Progenitor cell of endocrine pancreas (in vitro differentiated cells): ENCODE results near the gene ERN1. TPM values are rescaled to one million over a fixed set of nuclear protein-coding genes. Genes with fewer than 3 reads are reported as not detected.

Experiments
- DNase-seq: peaks from one replicate; pipeline ENCODE4 v3.0.0; 2021; ENCODE audit warnings: low spot score; ENCODE audit not compliant: unreplicated experiment
- H3K27ac Mint-ChIP-seq: 2 replicates; pipeline ENCODE4 v1.8.0; 2021; ENCODE audit warnings: mild to moderate bottlenecking, moderate library complexity, mixed read lengths
- H3K27me3 Mint-ChIP-seq: 2 replicates; pipeline ENCODE4 v1.8.0; 2021; ENCODE audit warnings: mixed read lengths
- H3K36me3 Mint-ChIP-seq: 2 replicates; pipeline ENCODE4 v1.8.0; 2022; ENCODE audit warnings: mixed read lengths; ENCODE audit not compliant: insufficient read depth
- H3K4me1 Mint-ChIP-seq: 2 replicates; pipeline ENCODE4 v1.8.0; 2021; ENCODE audit warnings: low read depth, mixed read lengths
- H3K4me3 Mint-ChIP-seq: 2 replicates; pipeline ENCODE4 v1.8.0; 2021; ENCODE audit warnings: low read depth, mild to moderate bottlenecking, moderate library complexity, mixed read lengths
- H3K9me3 Mint-ChIP-seq: 2 replicates; pipeline ENCODE4 v1.8.0; 2021; ENCODE audit warnings: low read depth, mixed read lengths
- CTCF ChIP-seq: fragments of 200-600 bp; sonication (generic); IDR thresholded peaks from one replicate; pipeline ENCODE4 v1.5.0; 2021; ENCODE audit warnings: antibody characterized with exemption, mild to moderate bottlenecking; ENCODE audit not compliant: unreplicated experiment
- total RNA-seq: library from RNA; stranded (reverse); gene quantifications from 2 replicates; pipeline ENCODE4 v1.2.1, GENCODE V29; 2021

Gene ERN1
- total RNA-seq, 1 donor from 2014 or later, result 43.1 TPM

DNA sequence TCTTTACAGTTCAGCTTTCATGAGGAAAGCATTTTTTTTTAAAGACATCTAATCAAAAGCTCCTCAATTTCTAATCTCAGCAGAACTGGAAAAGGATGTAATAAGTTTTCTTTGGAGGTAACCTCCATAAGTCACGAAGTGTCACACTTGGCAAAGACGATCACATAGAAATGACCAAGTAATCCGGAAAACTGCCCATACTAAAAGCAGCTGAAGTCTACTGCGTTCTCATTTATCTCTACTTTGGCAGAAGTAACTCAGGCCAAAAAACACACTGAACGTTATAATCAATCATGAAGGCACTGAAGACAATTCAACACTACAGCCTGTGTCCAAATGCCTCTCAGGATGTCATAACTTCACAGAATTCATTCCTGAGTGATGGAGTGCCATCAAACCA lies 39.8 kb downstream of the ERN1 start:
- Mint-ChIP-seq H3K36me3 (peaks cover 9% of the 10 kb centered on the region), H3K9me3 (no peaks in the 10 kb centered on the region), H3K27ac (peak overlapping the region; percentile 24), H3K27me3 (no peaks in the 10 kb centered on the region), H3K4me3 (no peak overlapping the region), H3K4me1 (peaks cover 28% of the 10 kb centered on the region)
- TF ChIP-seq CTCF, result no peak
- no peak for DNase-seq

DNA sequence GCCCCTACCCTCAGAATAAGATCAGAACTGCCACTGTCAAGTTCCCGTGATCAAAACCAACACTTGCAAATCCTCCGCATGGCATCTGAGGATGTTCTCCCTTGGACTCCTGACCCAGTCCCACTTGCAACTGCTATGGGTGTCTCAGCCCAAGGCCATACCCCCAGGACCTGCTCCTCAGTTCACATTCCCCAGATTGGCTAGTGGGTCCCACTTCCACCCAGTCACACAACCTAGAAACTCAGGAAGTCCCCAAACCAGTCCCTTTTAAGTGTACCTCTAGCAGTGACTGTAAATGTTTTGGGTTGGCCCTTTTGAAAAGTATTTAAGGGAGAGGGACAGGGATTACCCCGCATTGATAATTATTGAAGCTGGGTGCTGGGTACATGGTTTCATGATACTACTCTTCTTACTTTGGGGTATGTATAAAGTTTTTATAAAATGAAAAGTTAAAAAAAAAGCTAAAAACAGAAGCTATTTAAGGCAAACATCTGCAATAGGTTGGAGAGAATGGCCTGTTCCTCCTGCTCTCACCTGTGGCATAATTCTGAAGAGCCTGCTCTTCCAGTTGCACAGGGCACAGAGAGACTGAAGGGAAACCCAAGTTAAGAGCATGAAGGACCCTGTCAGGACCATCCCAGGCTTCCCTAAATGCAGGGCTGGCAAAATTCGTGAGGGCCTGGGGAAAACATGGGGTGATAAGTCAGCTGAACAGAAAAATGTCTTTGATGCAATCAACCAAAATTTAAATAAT lies 42.5 kb downstream of the ERN1 start:
- Mint-ChIP-seq H3K27me3 (no peaks in the 10 kb centered on the region), H3K4me3 (no peak overlapping the region), H3K27ac (no peak overlapping the region)

GRCh38 chr17:64085650-64086005 lies 44.3 kb downstream of the ERN1 start:
- H3K27me3 Mint-ChIP-seq, result no peaks in the 10 kb centered on the region
- H3K4me3 Mint-ChIP-seq, result no peak overlapping the region
- peaks cover 1% of the 10 kb centered on the region for H3K36me3 Mint-ChIP-seq
- H3K4me1 Mint-ChIP-seq, result peaks cover 21% of the 10 kb centered on the region
- no peaks in the 10 kb centered on the region for H3K9me3 Mint-ChIP-seq
- TF ChIP-seq CTCF, result no peak
- DNase-seq, result no peak
- no peak overlapping the region for H3K27ac Mint-ChIP-seq

More for the DNA sequence above, 42.5 kb downstream of the ERN1 start:
- H3K4me1 Mint-ChIP-seq, result peaks cover 21% of the 10 kb centered on the region
- H3K9me3 Mint-ChIP-seq, result no peaks in the 10 kb centered on the region
- DNase-seq, result no peak
- no peak for TF ChIP-seq CTCF
- peaks cover 4% of the 10 kb centered on the region for H3K36me3 Mint-ChIP-seq

DNA sequence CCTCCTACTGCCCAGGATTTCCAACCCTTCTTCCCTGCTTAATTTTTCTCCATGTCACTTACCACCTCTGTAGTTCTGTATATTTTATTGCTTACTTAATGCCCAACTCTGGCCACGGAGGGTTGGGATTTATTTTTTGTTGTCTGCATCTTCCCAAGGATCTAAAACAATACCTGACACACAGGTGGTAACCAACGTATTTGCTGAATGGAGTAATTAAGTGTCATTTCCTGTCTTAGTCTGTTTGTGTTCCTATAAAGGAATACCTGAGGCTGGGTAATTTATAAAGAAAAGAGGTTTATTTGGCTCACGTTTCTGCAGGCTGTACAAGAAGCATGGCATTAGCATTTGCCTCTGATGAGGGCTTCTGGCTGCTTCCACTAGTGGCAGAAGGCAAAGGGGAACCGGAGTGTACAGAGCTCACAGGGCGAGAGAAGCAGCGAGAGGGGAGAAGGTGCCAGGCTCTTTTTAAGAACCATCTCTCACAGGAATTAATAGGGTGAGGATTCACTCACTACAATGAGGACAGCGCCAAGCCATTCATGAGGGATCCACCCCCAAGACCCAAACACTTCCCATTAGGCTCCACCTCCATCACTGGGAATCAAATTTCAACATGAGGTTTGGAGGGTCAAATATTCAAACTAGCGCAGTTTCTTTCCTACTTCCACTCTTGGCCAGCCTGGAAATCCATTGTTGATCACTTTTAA lies 44.8 kb downstream of the ERN1 start:
- Mint-ChIP-seq H3K27me3 (no peaks in the 10 kb centered on the region), H3K36me3 (peaks cover 3% of the 10 kb centered on the region), H3K27ac (no peak overlapping the region), H3K9me3 (no peaks in the 10 kb centered on the region), H3K4me1 (peaks cover 22% of the 10 kb centered on the region), H3K4me3 (no peak overlapping the region)
- no peak for TF ChIP-seq CTCF
- no peak for DNase-seq

DNA sequence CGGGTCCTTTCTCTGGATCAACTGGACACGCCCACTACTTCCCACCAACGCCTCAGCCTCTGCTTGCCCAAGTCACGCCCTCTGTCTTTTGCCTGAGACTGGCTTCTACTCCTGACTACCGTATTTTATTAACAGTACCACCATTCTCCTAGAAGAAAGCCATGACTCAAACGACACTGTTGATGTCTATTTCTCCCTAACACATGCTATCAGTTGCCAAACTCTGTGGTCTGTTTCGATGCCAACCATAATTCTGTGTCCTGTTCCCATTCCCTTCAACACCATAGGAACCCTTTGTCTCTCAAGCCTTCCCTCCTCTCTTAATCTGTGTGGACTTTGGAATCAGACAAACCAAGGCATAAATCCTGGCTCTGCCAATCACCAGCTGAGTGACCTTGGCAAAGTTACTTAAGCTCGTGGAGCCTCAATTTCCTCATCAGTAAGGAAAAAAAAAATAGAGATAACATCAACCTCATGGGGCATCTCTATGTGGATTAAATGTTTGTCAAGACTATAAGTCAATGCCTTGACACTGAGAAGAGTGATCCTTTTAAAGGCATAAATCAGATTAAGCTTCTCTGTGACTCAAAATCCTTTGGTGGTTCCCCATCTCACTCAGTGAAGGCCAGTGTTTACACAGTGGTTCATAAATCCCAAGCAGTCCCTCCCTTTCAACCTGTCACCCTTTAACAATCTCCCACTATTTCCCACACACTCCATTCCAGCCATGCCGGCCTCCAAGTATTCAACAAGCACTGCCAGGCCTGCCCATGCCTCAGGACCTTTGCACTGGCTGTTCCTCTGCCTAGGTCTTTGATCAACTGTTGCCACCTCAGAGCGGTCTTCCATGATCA lies 45.6 kb downstream of the ERN1 start:
- no peak for DNase-seq
- TF ChIP-seq CTCF, result no peak
- Mint-ChIP-seq H3K27me3 (no peaks in the 10 kb centered on the region), H3K9me3 (no peaks in the 10 kb centered on the region), H3K4me3 (no peak overlapping the region), H3K36me3 (peaks cover 3% of the 10 kb centered on the region), H3K27ac (no peak overlapping the region), H3K4me1 (peaks cover 19% of the 10 kb centered on the region)
